Measurements from ENCODE around the gene CRELD2. TPM values are rescaled to one million over a fixed set of nuclear protein-coding genes. Genes with fewer than 3 reads are reported as not detected.

The CRELD2 gene
- polyA plus RNA-seq, 3 donors = 20.3 to 33.2 (median 27.6) TPM

DNA sequence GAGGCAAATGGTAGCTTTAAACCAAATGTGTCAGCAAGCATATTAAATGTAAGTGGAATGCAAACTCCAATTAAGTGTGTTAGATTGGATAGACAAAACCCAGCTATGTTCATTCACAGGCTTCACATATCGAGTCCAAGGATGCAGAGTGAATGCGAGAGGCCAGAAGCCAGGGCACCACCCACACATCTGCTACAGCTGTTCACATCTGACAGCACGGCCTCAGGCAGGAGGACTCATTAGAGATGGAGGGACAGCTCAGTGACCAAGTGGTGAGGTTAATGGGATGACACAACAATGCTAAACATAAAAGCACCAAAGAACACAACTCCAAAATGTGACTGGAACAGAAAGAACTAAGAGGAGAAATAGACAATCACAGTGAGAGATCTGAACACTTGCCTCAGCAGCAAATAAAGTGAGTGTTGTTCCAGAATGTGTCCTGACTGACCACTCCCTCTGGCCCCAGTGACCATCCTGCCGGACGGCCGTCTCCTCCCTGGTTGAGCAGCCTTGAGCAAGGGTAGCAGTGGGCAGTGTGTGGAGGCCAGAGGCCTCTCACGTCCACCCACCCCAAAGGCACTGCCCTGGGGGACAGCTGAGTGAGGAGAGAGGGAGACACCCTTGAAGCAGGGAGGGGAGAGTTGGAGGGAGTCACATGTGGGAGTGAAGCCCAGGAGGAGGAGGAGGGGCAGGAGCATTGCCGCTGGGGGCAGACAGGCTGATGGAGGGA lies 23.9 kb upstream of the CRELD2 start:
- H3K36me3 Mint-ChIP-seq = peaks cover 27 to 62% of the 10 kb centered on the region in 2 donors
- TF ChIP-seq, protein P1, sequence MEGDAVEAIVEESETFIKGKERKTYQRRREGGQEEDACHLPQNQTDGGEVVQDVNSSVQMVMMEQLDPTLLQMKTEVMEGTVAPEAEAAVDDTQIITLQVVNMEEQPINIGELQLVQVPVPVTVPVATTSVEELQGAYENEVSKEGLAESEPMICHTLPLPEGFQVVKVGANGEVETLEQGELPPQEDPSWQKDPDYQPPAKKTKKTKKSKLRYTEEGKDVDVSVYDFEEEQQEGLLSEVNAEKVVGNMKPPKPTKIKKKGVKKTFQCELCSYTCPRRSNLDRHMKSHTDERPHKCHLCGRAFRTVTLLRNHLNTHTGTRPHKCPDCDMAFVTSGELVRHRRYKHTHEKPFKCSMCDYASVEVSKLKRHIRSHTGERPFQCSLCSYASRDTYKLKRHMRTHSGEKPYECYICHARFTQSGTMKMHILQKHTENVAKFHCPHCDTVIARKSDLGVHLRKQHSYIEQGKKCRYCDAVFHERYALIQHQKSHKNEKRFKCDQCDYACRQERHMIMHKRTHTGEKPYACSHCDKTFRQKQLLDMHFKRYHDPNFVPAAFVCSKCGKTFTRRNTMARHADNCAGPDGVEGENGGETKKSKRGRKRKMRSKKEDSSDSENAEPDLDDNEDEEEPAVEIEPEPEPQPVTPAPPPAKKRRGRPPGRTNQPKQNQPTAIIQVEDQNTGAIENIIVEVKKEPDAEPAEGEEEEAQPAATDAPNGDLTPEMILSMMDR (IDR thresholded peaks at IDR 0.05) = no peak
- Histone ChIP-seq H3K4me2 (replicated peaks; ENCODE audit: extremely low read depth, low read length, poor library complexity, severe bottlenecking) (no peak overlapping the region), H3K79me2 (ENCODE audit: insufficient read depth, low read length) (no peaks in the 10 kb centered on the region), H3K9me3 (replicated peaks in 1 of 2; ENCODE audit: control insufficient read depth in 1 of 2, insufficient read depth in 1 of 2, low read length in 2 of 2) (peaks cover 4 to 24% of the 10 kb centered on the region in 2 donors), H2AFZ (ENCODE audit: insufficient read depth, low read depth, low read length, poor library complexity, severe bottlenecking) (no peak overlapping the region), H3K9ac (ENCODE audit: insufficient read depth, low read length, poor library complexity, severe bottlenecking) (no peak overlapping the region), H3K36me3 (replicated peaks in 1 of 2; ENCODE audit: control insufficient read depth in 1 of 2, insufficient read depth in 2 of 2, low read length in 2 of 2) (peaks cover 3 to 41% of the 10 kb centered on the region in 2 donors), H3K4me1 (ENCODE audit: control insufficient read depth in 1 of 2, insufficient read depth in 2 of 2, low read length in 2 of 2) (no peaks in the 10 kb centered on the region), H4K20me1 (ENCODE audit: insufficient read depth, low read length) (peaks cover 3% of the 10 kb centered on the region), H3K27ac (ENCODE audit: low read depth in 1 of 2, low read length in 2 of 2) (no peak overlapping the region), H3K4me3 (replicated peaks in 1 of 3; ENCODE audit: low read depth in 2 of 3, low read length in 3 of 3) (no peak overlapping the region), H3K27me3 (ENCODE audit: control insufficient read depth in 2 of 2, insufficient read depth in 2 of 2, low read length in 2 of 2) (no peaks in the 10 kb centered on the region)
- WGBS (ENCODE audit: insufficient coverage) = no CpG with 5 or more reads among the region's 8 CpGs
- H3K9me3 Mint-ChIP-seq = peaks cover 11 to 19% (median 13%) of the 10 kb centered on the region in 7 donors
- DNase-seq = no peak
- H3K4me1 Mint-ChIP-seq = no peaks in the 10 kb centered on the region
- no peaks in the 10 kb centered on the region for H3K27me3 Mint-ChIP-seq (ENCODE audit: low read depth in 3 of 3)
- H3K4me3 Mint-ChIP-seq = no peak overlapping the region
- intact Hi-C loops (cut with micrococcal nuclease) = no loop called here
- H3K27ac Mint-ChIP-seq = peak overlapping the region in 2 of 7 donors; percentile 11 to 46

DNA sequence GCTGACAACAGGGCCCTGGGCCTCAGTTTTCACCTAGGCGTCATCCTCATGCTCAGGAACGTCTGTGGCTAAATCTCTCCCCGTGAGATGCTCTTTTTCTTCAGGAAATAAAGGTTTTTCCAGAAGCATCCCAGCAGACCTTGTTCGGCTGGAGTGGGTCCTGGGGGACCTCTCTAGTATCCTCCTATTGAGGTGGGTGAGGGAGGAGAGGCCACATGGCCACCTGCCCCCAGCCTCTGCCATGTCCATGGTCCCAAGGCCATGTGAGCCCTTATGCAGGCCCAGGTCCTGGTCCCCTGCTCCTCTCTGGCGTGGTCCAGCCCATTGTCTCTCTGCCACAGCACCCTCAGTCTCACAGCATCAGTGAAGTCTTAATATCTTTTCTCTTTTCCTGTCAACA lies 22.2 kb upstream of the CRELD2 start:
- H3K27me3 ChIP-seq (ENCODE audit: control insufficient read depth in 2 of 2, insufficient read depth in 2 of 2, low read length in 2 of 2) = no peaks in the 10 kb centered on the region
- intact Hi-C loops (cut with micrococcal nuclease) = no loop called here
- no peaks in the 10 kb centered on the region for H3K4me1 ChIP-seq (ENCODE audit: control insufficient read depth in 1 of 2, insufficient read depth in 2 of 2, low read length in 2 of 2)
- Mint-ChIP-seq H3K27me3 (ENCODE audit: low read depth in 3 of 3) (no peaks in the 10 kb centered on the region), H3K4me3 (no peak overlapping the region), H3K9me3 (peaks cover 0 to 8% (median 3%) of the 10 kb centered on the region in 7 donors), H3K27ac (peak overlapping the region in 1 of 7 donors; percentile 55), H3K36me3 (peaks cover 23 to 59% of the 10 kb centered on the region in 2 donors), H3K4me1 (no peaks in the 10 kb centered on the region)
- DNase-seq = no peak
- peaks cover 3% of the 10 kb centered on the region for H4K20me1 ChIP-seq (ENCODE audit: insufficient read depth, low read length)
- WGBS (ENCODE audit: insufficient coverage) = 93% methylated on average over 4 of the region's 5 CpGs
- no peak overlapping the region for H3K9ac ChIP-seq (ENCODE audit: insufficient read depth, low read length, poor library complexity, severe bottlenecking)
- peaks cover 11 to 41% of the 10 kb centered on the region in 2 donors for H3K36me3 ChIP-seq (replicated peaks in 1 of 2; ENCODE audit: control insufficient read depth in 1 of 2, insufficient read depth in 2 of 2, low read length in 2 of 2)
- H3K9me3 ChIP-seq (replicated peaks in 1 of 2; ENCODE audit: control insufficient read depth in 1 of 2, insufficient read depth in 1 of 2, low read length in 2 of 2) = peaks cover 0 to 12% of the 10 kb centered on the region in 2 donors
- no peak overlapping the region for H2AFZ ChIP-seq (ENCODE audit: insufficient read depth, low read depth, low read length, poor library complexity, severe bottlenecking)
- no peak overlapping the region for H3K4me2 ChIP-seq (replicated peaks; ENCODE audit: extremely low read depth, low read length, poor library complexity, severe bottlenecking)
- H3K27ac ChIP-seq (ENCODE audit: low read depth in 1 of 2, low read length in 2 of 2) = no peak overlapping the region
- TF ChIP-seq, protein P1 (IDR thresholded peaks at IDR 0.05) = no peak
- no peak overlapping the region for H3K4me3 ChIP-seq (replicated peaks in 1 of 3; ENCODE audit: low read depth in 2 of 3, low read length in 3 of 3)
- H3K79me2 ChIP-seq (ENCODE audit: insufficient read depth, low read length) = no peaks in the 10 kb centered on the region

All from CD14-positive monocyte (primary cell).